GM19455 (cell line): ENCODE measurements around the gene THSD7A.

Source experiments
- ATAC-seq: cut with Tn5 transposase; IDR thresholded peaks from one replicate; pipeline ENCODE4 v1.9.1; 2021; ENCODE audit not compliant: unreplicated experiment

THSD7A gene

DNA sequence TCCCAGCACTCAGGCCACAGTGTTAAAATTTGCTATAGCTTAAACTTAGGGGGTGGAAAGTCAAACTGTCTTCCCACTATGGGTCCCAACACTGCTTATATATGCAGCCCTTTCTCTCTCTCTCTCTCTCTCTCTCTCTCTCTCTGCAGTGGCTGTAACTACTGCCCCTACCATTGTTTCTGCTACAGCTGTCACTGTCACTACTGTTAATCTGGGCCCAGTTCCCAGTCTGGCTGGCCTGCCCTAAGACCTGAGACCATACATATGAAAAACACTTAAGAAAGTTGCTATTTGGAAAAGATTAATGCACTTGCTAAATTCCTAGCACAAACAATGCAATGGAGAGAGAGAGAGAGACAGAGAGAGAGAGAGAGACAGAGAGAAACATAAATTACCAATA, 78.6 kb downstream of the THSD7A start:
- ATAC-seq: no peak

DNA sequence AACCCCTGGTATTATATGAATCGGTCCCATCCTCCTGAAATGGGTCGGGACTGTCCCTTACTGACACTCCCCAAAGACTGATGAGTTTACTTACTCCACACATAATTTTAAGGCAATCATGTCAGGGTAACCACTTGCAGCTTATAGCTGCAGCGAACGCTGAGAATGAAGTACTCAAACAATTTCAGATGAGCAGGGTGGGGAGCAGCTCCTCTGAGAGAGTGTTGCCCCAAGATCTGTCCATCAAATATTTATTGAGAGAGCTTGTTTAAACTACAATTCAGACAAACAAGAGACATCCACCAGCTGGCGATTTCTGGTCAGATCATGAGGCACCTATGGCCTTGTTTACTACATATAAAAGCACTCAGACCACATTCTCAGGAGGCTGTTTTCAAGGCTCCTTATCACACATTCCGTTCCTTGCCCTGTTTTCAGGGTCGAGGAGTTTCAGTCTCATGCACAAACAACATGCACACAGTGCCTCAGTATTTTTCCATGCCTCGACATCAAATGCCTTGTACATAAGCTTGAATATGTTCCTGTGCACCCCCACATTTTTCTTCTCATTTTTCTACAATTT, 80.1 kb downstream of the THSD7A start:
- no peak for ATAC-seq

DNA sequence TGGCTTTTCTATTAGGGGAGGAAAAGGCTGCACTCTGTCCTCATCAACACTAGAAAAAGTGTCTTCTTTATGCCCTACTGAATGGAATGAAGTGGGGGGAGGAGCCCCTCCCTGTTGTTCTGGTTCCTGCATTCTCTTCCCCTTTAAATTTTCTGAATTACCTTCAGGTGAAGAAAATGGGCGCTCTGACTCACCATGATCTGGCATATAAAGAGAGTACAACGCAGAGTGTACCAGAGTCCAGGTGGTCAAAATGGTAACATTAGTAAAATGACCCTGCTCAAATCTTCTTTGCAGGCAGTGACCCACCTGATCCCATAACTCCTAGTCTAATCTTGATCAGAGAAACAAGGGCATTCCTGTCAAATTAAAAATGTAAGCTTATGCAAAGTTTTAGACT, 80.7 kb downstream of the THSD7A start:
- no peak for ATAC-seq

DNA sequence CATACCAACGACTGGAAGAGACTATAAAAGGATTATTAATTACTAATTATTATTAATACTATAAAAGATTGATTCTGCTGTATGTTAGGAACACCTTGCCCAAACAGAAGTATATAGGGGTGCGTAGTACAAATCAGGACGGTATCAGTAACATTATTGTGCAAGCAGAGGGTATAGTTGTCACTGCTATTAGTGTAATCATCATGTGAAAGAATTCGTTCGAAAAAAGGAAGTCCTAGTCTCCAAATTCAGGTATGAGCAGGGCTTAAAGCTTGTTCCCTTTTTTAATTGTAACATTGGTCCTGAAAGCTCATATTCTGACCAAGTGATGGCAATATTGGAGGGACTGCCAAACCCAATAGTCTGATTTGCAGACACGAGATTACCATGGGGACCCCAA, 81.8 kb downstream of the THSD7A start:
- no peak for ATAC-seq

DNA sequence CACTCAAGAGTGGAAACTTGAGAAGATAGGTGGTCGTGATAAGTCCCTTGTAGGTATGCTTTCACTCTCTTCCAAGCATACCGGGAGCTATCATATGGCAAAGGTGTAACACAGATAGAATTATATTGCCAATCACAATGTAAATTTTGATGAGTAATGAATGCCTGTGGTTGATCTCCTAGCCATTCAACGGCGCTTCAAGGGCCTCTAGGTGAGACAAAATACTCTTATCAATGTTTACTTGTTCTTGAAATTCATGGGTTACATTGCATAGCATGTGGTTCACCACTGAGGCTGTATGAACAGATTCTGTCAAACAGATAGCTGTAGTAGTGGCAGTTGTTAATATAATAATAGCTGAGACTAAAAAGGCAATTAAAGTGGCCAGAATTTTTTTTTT, 82.4 kb downstream of the THSD7A start:
- ATAC-seq: no peak

DNA sequence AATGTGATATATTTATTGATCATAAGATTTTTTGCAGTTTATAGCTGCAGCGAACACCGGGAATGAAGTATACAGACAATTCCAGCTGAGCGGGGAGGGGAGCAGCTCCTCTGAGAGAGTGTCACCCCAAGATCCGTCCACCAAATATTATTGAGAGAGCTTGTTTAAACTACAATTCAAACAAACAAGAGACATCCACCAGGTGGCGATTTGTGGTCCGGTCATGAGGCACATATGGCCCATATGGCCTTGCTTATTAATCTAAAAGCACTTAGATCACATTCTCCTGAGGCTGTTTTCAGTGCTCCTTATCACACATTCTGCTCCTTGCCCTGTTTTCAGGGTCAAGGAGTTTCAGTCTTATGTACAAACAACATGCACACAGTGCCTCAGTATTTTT, 83.1 kb downstream of the THSD7A start:
- ATAC-seq: no peak

DNA sequence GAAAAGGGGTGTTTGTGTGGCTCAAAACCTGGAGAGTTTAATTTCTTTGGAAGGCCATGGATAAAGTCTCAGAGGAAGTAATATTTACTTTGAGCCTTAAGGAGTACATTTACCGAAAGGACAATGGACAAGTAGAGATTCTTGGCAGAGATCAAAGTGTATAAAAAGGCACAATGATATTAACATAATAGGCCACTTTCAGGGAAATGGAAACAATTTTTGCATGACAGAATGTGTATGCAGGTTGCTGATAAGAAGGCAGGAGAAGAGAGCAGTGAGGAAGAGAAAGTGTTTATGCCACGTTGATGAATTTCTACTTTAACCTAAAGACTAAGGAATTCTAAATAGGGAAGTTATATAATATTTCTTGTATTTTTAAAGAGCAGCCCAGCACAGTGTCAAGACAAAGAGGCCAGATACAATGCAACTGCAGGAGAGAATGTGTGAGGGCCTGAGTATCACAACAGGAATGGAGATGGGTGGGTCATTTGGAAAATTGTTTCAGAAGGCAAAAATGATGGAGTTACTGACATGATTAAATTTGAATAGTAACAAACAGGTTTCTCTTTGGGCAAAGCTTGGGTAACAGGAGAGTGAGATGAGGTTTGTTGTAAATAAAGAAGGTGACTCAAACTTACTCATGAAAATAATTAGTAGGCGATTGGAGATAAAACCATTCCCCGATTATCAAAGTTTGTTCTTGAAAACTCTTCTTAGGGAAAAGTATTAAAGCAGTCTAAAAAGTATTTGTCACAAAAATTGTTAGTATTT, 84.1 kb downstream of the THSD7A start:
- no peak for ATAC-seq

DNA sequence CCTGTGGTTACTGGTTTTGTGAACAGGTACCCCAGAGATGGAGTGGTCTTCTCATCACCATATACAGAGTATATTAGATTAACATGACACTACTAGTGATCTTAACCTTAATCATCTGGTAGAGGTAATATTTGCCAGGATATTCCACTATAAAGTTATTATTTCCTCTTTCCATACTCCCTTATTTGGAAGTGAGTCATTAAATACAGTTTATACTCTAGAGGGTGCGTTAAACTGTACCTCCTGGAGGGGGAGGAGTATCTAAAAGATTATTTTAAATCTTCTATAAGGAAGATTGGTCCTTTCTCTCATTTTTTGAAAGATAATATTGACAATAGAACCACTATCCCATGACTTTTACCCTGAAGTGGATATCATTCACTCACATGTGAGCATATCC, 85.4 kb downstream of the THSD7A start:
- ATAC-seq: no peak

DNA sequence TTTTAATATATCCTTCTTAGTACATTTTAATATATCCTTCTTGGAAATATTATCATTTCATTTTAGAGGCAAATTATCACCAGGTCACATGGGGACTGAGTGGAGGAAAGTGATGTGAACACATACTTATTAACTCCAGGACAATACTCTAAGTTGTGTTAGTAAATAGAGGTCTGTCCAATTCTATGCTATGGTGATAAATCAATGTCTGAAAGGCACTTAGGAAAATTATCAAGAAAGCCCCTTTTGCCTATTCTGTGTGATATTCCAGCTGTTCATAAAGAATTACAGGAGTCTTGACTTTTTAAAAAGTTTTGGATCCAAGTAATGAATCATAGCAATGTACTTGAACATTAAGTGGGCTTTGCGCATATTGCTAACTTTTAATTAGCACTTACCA, 88.5 kb downstream of the THSD7A start:
- no peak for ATAC-seq

DNA sequence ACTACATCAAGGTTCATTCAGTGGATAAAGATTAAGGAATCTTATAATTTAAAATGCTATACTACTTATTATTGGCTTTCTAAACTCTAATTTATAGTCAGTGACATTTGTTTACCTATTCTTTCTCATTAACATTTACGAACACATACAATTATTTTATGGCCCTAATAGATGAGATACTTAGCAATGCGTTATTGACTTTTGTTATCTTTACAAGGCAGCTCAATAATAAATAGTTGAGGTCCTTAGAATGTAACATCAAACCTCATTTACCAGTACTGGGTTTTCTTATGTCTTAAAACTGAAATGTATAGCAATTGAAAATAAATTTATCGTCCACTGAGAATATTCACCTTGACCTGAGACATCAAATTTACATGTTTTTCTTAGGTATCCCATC, 89.0 kb downstream of the THSD7A start:
- ATAC-seq: no peak

DNA sequence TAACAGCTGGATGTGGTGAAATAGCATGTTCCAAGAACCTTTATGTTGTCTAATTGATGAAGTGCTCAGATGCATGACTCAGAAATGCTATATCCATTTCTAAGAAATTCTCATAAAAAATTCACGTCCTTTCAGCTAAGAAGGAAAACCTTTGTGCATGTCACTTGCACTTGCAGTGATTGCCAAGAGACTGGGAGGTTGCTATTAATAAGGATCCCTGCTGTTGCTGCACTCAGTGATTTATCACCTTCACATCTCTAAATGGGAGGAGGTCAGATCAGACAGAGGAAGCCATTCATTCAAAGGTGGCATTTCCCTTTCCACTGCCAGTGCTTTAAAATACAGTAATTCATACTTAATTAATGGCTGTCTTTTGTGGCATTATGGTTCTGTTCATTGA, 89.5 kb downstream of the THSD7A start:
- no peak for ATAC-seq

DNA sequence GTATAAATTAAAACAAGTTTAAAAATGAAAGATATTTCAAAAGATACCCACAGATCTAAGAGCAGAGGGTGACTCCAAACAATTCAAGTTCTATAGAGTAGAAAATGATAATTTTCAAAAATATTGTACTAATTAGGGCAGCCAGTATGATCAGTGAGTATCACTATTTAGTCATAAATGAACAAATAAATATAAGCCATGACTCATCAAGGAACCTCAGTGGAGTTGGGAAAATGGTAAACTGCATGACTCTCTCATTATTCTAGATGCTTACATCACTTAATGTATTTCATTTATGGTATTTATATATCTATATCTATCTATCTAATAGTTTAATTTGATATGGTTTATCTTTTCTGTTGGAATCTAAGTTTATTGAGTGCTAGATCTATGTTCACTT, 94.3 kb downstream of the THSD7A start:
- no peak for ATAC-seq

DNA sequence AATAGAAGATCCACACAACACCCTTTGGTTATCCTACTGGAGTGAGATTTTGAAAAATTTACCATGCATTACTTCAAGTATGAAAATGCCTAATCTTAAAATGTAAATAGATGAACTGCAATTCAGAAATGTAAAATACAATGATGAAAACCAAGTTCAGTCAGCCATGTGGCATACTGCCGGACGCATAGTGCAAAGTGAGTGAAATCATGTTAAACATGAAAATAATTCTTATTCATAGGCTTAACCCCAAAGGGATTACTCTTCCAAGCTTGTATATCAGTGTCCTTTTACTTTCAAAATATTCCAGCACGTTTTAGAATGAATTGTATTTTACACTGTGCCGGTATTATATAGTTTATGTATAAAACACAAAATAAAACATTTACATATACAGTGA, 99.8 kb downstream of the THSD7A start:
- no peak for ATAC-seq

DNA sequence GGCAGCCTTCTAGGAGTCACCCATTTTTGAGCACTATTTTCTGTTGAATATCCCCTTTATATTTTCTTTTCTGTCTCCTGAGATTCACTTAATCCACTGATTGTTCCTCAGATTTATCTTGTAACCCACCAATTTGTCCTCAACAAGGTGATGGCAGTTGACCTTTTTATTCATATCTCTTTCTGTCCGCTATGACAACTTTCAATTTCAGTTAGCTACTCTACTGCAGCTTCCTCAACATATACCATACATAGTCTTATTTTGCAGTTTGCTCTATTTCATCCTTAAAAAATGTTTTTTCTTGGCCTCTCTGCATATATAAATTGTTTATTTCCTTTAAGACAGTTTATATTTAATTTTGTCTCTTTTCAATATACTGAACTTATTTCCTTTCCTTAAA, 101.3 kb downstream of the THSD7A start:
- ATAC-seq: no peak

DNA sequence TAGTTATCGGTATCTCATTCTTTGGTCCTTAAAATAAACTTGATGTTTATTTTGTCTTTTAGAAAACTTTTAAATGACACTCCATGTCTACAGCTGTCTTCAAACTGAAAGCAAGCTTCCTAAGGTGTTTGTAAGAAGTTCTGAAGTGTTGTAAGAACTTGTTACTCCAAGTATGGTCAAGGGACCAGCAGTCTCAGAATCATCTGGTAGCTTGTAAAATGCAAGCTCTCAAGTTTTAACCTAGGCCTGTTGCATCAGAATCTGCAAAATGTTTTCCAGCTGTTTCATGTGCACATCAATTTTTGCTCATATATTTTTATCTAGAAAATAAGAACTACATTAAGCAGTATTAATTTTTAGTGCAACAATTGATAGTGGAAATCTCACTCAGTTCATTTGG, 104.1 kb downstream of the THSD7A start:
- no peak for ATAC-seq

DNA sequence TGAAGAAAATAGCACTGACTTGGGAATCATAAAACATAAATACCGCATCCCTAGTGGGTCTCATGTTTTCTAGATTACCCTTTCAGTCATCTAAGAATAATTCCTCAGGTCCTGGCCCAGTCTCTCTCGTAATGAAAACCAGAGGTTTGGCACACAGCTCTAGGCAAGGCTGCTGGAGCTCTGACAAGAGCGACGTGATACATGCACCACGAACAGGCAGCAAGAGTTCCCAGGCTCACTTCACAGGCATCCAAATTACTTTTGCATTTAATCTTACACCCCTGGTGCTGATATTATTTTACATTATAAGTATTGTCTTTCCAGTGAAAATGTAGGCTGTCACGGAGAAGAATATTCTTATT, 105.2 kb downstream of the THSD7A start:
- no peak for ATAC-seq

DNA sequence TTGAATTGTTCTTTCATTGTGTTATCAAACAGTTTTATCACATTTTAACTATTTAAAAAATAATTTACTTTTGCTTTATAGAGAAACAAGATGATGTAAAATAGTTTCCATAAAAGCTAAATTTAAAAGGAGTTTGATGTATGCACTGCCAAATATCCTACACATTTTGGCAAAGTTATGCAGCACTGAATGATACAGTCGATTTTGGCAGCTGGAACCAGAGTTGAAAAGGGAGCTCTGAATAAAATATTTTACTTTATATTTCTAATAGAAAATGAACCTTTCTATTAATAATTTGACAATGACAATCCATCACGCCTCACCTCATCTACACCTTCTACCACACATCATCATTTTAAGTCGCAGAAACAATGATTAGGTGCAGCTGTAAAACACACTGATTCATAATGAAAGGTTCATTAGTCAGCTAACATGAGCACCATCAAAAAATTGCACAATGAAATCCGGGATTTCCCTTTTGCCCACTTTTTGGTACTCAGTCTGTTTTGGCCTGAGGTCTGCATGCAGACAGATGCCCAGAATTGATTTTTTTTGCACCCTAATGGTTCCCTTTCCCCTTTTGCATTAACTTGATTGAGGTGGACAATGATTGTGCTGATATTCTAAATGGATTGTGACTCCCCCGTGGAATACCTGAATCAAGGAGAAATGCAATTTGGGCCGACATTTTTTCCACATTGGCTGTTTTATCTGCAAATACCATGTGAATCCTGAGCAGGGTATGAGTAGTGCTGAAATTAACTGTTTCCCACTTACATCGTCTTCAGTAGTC, 105.8 kb downstream of the THSD7A start:
- ATAC-seq: no peak

DNA sequence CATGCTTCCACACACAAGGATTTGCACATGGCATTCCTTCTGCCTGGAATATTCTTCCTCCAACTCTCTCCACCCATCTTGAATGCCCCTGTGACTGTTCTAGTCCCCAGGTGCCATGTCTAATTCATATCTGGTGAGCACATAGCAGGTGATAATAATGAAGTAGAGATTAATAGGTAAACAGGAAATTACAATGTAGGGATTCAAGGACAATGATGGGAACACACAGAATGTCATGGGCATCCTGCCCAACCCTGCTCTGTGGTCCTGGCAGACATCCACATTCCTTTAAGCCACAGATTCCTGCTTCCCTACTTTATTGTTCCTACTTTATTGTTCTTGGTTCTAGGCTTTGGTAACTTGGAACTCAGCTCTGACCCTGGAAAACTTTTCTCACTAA, 115.8 kb downstream of the THSD7A start:
- no peak for ATAC-seq

DNA sequence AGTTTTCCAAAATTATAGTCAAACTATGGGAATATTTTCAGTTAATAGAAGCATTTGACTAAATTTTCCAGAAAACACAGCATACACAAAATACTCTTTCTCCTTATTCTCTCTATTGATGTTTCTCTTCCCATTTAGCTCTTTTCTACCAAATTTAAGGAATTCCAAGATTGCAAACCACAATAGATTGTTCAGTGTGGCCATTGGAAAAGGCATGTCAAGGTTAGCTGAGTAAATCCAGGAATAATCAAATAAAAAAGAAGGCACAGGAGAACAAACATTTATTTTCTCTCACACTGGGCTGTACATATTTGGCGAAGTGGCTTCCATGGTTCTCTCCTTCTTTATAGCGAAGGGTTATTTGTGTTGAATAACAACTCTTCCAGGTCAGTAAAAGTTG, 117.3 kb downstream of the THSD7A start:
- ATAC-seq: no peak

DNA sequence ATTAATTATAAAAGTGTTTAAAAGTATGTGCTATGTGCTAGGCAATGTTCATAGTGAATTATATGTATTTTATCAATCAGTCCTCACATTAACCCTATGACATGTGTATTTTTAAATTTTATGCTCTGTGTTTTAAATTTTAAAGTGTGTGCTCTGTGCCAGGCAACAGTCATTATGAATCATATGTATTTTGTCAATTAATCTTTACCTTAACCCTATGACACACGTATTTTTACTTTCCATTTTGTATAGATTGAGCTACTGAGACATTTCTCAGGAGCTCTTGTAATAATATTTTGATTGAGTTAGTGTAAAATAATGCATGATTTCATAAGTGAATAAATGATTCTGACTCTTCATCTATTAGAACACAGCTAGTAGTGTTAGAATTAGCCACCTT, 117.8 kb downstream of the THSD7A start:
- no peak for ATAC-seq

DNA sequence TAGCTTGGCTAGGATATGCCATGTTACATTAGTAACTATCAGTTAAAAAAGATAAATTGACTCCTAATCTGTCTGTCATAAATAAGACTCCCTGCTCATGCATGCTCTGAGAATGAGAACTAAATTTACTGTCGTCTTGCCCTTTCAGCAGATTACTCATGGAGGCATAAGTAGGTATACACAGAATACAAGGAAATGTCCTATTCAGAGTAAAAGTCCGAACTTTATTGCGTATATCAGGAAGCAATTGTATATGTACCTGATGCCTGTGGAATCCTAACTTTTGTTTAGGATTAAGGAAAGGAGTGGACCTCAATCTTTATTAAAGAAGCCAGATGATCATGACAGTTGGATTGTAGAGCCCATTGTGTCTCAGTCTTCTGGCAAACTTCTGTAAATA, 118.6 kb downstream of the THSD7A start:
- ATAC-seq: no peak

DNA sequence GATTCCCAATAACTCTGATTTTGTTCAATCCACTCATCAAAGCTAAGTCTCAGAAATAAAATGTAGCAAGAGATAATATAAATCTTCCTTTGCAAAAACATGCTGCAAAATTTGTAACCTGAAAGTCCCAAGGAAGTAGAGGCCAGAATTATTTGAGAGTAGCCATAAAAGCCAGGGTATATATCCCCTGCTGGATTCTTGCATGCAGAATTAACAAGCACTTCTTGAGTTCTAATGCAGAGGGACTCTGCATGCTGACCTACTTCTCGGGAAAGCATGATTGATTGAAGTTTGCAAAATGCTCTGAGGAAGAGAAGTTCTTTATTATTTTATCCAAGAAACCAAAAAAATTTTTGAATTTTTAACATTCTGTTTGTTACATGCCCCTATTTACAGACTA, 121.6 kb downstream of the THSD7A start:
- no peak for ATAC-seq
